ENCODE measurements around the gene EFTUD2.

The EFTUD2 gene

DNA sequence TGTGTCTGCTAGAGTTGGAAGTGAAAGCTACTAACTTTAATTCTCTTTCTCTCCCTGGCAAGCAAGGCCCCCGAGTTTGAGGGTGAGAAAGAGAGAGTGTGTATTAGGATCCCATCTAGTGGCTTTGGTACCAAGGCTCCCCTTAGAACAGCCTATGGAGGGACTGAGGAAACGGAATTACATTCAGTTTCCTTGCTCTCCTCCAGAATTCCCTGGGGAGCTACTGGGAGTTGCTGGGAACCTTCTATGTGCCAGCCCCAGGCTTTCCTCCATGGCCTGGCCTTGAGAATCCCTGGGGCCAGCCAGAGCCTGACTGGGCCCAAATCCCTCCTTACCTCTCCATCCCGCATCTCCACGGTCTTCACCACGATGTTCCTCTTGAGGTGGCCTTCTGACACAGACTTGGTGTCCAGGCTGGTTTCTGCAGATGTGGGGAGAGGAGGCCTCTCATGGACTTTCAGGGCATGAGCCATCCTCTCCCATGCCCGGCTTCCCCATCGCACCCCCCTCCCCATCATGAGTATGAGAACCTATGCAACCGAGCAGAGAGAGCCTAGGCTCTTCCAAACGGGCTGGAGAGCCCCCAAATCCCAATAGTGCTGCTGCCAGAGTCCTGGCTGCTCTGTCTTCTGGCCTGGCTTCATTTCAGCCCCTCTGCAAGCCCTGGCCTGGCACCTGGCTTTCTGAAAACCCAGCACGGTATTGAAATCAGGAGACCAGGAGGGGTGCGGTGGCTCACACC lies 8.7 kb upstream of the EFTUD2 start:
- TF ChIP-seq, protein P1, sequence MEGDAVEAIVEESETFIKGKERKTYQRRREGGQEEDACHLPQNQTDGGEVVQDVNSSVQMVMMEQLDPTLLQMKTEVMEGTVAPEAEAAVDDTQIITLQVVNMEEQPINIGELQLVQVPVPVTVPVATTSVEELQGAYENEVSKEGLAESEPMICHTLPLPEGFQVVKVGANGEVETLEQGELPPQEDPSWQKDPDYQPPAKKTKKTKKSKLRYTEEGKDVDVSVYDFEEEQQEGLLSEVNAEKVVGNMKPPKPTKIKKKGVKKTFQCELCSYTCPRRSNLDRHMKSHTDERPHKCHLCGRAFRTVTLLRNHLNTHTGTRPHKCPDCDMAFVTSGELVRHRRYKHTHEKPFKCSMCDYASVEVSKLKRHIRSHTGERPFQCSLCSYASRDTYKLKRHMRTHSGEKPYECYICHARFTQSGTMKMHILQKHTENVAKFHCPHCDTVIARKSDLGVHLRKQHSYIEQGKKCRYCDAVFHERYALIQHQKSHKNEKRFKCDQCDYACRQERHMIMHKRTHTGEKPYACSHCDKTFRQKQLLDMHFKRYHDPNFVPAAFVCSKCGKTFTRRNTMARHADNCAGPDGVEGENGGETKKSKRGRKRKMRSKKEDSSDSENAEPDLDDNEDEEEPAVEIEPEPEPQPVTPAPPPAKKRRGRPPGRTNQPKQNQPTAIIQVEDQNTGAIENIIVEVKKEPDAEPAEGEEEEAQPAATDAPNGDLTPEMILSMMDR (IDR thresholded peaks at IDR 0.05; ENCODE audit: low read depth, low read length), result no peak
- no peak for DNase-seq (ENCODE audit: extremely low read depth, low read depth)

DNA sequence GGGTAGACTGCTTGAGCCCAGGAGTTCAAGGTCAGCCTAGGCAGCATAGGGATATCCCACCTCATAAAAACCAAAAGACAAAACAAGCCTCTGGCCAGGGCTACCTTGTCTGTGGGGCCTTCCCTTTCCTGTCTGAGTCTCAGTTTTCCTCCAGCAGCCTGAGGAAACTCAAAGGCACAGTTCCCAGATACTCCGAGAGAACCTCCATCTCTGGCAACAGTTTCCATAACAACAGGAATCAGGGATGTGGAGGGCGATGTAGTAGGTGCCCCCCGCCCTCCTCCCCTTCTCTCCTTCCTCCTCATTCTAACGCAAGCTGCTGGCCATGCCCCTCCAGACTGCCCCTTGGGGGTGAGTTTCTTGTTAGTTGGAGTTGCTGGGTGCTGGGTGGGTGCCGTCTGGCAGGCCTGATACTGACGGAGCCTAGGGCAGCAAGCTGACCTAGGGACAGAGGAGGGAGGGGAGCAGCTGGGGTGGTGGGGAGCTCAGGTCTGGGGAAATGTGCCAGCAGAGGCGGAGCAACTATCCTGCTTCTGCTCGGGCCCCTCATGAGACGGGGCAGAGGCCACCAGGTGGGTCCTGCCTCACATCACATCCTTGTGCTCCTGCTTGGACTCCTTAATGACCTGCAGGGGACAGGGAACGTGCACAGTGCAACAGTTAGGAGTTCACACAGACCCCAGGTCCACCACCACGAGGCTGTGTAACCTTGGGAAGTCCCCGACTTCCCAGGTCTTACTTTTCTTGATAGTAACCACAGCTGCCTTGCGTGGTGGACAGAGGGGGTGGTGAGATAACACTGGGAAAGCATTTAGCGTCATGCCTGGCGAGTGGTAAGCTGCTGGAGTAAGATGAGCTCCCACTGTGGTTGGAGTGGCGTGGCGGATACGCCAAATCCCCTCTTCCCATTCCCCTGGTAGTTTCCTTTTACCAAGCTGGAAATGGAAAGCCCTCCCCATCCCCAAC lies 7.8 kb upstream of the EFTUD2 start:
- DNase-seq (ENCODE audit: extremely low read depth, low read depth), result no peak
- TF ChIP-seq, protein P1 (IDR thresholded peaks at IDR 0.05; ENCODE audit: low read depth, low read length), result no peak

DNA sequence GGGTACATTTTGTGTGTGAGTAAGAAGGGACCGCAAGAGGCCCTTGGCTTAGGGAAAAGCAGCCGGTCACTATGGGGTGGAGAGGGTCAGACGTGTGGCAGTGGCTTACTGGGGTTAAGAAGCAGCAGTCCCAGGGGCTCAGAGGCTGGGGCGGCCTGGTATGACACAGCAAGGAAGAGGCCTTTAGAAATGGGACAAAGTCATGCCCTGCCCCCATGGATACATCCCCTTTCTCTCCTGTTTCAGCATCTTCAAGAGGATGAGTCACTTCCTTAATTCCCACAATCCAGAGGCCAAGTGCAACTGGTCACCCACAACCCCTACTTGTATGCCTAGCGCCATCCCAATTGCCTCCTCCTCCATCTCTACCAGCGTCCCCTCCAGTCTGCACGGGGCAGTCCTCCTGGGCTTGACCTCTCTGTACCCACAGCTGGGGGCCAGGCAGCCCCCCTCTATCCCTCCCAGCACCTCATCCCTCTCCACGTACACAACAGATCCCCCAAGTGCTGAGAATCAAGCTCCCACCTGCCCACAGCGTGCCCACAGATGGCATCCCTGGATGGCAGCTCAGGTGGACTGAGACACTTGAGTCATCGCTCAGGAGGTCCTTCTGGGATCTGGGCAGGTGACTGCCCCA lies 6.9 kb upstream of the EFTUD2 start:
- DNase-seq (ENCODE audit: extremely low read depth, low read depth), result peak; percentile 84
- TF ChIP-seq, protein P1 (IDR thresholded peaks at IDR 0.05; ENCODE audit: low read depth, low read length), result no peak

DNA sequence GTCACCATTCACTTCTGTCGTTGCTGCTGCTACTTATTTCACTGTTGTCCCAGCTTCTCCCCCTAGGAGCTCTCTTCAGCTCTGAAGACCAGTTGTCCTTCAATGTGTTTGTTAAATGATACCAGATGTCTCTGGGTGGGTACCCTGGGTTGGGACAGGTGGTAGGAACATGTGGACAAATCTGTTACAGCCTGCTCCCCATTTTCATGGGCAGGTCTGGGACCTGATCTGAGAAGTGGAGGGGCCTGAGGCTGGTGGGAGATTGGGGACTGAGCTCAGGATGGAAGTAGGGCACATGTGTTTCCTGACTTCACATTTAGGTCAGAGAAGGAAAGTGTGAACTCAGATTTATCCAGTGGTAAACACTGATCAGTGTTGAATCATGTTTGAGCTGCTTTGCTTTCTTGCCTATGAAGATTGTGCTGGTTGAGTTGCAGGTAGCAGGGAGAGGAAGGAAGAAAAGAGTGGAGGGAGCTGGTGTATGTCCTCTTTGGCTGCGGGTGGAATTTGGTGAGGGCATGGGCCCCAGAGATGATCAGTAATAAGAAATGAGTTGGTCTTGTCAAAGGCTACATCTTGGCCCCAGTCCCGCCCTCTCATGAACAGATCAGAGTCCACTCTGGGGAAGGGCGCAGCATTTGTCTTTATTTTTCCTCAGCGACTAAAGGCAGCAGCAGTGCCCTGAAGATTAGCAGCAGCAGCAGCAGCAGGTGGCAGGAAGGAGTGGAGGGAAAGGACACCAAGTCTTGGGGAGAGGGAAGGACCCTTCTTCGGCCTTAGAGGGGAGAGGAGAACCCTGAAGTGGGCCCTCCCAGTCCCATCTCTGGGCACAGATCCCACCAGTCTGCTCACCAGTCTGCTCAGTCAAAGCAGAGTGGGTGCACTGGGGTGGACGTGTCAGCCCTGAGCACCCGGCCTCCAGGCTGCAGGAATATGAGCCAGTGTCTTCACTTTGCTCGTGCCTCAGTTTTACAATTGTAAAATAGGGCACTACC lies 6.1 kb upstream of the EFTUD2 start:
- TF ChIP-seq, protein P1 (IDR thresholded peaks at IDR 0.05; ENCODE audit: low read depth, low read length), result no peak
- no peak for DNase-seq (ENCODE audit: extremely low read depth, low read depth)

DNA sequence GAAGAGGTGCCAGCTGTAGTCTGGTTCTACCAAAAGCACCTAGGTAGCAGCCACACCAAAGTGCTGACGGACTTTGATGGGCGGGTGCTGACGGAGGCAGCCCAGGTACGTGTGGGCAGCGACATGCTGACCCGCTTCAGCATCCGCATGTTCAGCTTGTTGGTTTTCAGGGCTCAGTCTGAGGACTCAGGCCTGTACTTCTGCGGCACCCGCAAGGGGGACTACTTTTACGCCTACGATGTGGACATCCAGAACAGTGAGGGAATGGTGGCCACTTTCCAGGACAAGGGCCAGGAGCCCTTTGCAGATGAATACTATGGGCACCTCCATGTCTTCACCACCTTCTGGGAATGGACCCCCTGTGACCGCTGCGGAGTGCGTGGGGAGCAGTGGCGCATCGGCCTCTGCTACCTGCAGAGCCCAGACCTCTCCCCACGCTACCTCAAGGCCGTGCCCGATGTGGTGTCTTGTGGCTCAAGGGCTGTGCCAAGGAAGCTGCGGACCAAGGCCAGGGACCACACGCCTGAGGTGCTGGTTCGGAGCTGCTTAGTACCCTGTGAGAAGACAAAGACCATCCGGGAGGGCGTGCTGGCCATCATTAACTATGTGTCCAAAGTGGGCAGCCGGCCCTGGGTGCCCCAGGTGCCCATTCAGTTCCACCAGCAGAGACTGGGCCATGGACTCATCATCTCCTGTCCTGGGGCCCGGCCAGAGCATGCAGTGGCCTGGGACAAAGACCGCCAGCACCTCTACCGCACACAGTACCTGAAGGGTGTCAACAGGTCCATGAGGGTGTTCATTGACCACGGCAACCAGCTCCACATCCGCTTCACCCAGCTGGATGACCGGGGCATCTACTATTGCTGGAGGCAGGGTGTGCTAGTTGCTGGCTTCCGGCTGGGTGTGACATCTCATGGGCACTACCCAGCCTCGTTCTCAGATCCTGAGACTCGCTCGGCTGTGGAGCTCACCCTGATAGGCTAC lies 5.0 kb upstream of the EFTUD2 start:
- DNase-seq (ENCODE audit: extremely low read depth, low read depth), result no peak
- TF ChIP-seq, protein P1 (IDR thresholded peaks at IDR 0.05; ENCODE audit: low read depth, low read length), result no peak
